ENCODE data around the gene IRX2. TPM values are rescaled to one million over a fixed set of nuclear protein-coding genes. Genes with fewer than 3 reads are reported as not detected.

IRX2 gene
- total and polyA plus RNA-seq, 8 donors = 7.0 to 143 (median 8.6) TPM; not detected in 1

- TF ChIP-seq POLR2AphosphoS5 (IDR thresholded peaks at IDR 0.05) = no peak
- no peak for TF ChIP-seq CTCF (IDR thresholded peaks at IDR 0.05)
- no peak for TF ChIP-seq POLR2A (IDR thresholded peaks at IDR 0.05)
- no peak for TF ChIP-seq EP300 (IDR thresholded peaks at IDR 0.05)
- Histone ChIP-seq H3K27me3 (peaks cover 28 to 98% (median 77%) of the 10 kb centered on the region in 3 donors), H3K4me3 (peak overlapping the region; percentile 48 to 68 (median 58)), H3K4me1 (peaks cover 22 to 76% (median 46%) of the 10 kb centered on the region in 4 donors), H3K36me3 (no peaks in the 10 kb centered on the region), H3K9me3 (no peaks in the 10 kb centered on the region), H3K27ac (peak overlapping the region; percentile 68 to 91 (median 87))
- intact Hi-C loops (cut with DNase I; ENCODE audit: low total_unique reads) = no loop called here
- WGBS, 5 donors = 1 to 4% (median 3%) methylated on average over 17 to 110 of the region's 110 CpGs; no CpG with 5 or more reads in 1 of the 5 donors
- DNase-seq = peak in 1 of 2 donors; percentile 62
Measured at GRCh38 chr5:2750758-2751464, 566 bp downstream of the IRX2 start.

GRCh38 chr5:2750026-2750757 is 1.3 kb downstream of the IRX2 start:
- Histone ChIP-seq H3K27me3 (peaks cover 26 to 98% (median 72%) of the 10 kb centered on the region in 3 donors), H3K27ac (peak overlapping the region; percentile 68 to 91 (median 87)), H3K9me3 (no peaks in the 10 kb centered on the region), H3K4me3 (peak overlapping the region; percentile 48 to 68 (median 58)), H3K36me3 (no peaks in the 10 kb centered on the region), H3K4me1 (peaks cover 18 to 69% (median 42%) of the 10 kb centered on the region in 4 donors)
- DNase-seq = peak in 1 of 2 donors; percentile 38
- TF ChIP-seq POLR2A (IDR thresholded peaks at IDR 0.05) = no peak
- TF ChIP-seq EP300 (IDR thresholded peaks at IDR 0.05) = no peak
- TF ChIP-seq POLR2AphosphoS5 (IDR thresholded peaks at IDR 0.05) = no peak
- TF ChIP-seq CTCF (IDR thresholded peaks at IDR 0.05) = no peak
- 5 to 8% (median 5%) methylated on average over 44 to 63 of the region's 63 CpGs for WGBS, 5 donors
- intact Hi-C loops (cut with DNase I; ENCODE audit: low total_unique reads) = no loop called here

- H3K27ac ChIP-seq = peak overlapping the region; percentile 68 to 91 (median 81)
- no peak for TF ChIP-seq EP300 (IDR thresholded peaks at IDR 0.05)
- no peak for TF ChIP-seq CTCF (IDR thresholded peaks at IDR 0.05)
- TF ChIP-seq POLR2AphosphoS5 (IDR thresholded peaks at IDR 0.05) = no peak
- TF ChIP-seq POLR2A (IDR thresholded peaks at IDR 0.05) = no peak
- peak overlapping the region; percentile 48 to 68 (median 58) for H3K4me3 ChIP-seq
- H3K27me3 ChIP-seq = peaks cover 26 to 98% (median 66%) of the 10 kb centered on the region in 3 donors
- intact Hi-C loops (cut with DNase I; ENCODE audit: low total_unique reads) = no loop called here
- H3K4me1 ChIP-seq = peaks cover 18 to 65% (median 41%) of the 10 kb centered on the region in 4 donors
- no peaks in the 10 kb centered on the region for H3K9me3 ChIP-seq
- DNase-seq = peak in 1 of 2 donors; percentile 23
- no peaks in the 10 kb centered on the region for H3K36me3 ChIP-seq
- 3 to 29% (median 20%) methylated on average over 25 to 45 of the region's 45 CpGs for WGBS, 5 donors
Measured at GRCh38 chr5:2749514-2750025, 1.9 kb downstream of the IRX2 start.

- 8 to 23% (median 20%) methylated on average over 24 to 71 of the region's 71 CpGs for WGBS, 5 donors
- no peak for DNase-seq
- H3K27me3 ChIP-seq = peaks cover 26 to 98% (median 61%) of the 10 kb centered on the region in 3 donors
- intact Hi-C loops (cut with DNase I; ENCODE audit: low total_unique reads) = no loop called here
- H3K4me1 ChIP-seq = peaks cover 18 to 66% (median 38%) of the 10 kb centered on the region in 4 donors
- peak overlapping the region; percentile 68 to 91 (median 81) for H3K27ac ChIP-seq
- peak overlapping the region; percentile 48 to 68 (median 58) for H3K4me3 ChIP-seq
- H3K9me3 ChIP-seq = no peaks in the 10 kb centered on the region
- no peaks in the 10 kb centered on the region for H3K36me3 ChIP-seq
- TF ChIP-seq POLR2A (IDR thresholded peaks at IDR 0.05) (no peak), CTCF (IDR thresholded peaks at IDR 0.05) (no peak), POLR2AphosphoS5 (IDR thresholded peaks at IDR 0.05) (no peak), EP300 (IDR thresholded peaks at IDR 0.05) (no peak)
Measured at GRCh38 chr5:2748861-2749513, 2.5 kb downstream of the IRX2 start.

All from stomach (tissue), 9 donors.